Stomach smooth muscle (tissue), 2 donors: Measurements from ENCODE around the gene ZNF3.
A peak's percentile ranks its signal among the peaks of the same experiment; 100 is the strongest.

ENCODE experiments used
- H3K27ac ChIP-seq: one replicate; pipeline ENCODE4 v1.7.0; 2013; ENCODE audit warnings: mild to moderate bottlenecking, low read length, inconsistent platforms
- H3K27me3 ChIP-seq, 2 donors: one replicate each; pipeline ENCODE4 v1.7.0; 2013; ENCODE audit warnings: low read length in 2 of 2; ENCODE audit not compliant: insufficient read depth in 2 of 2, control insufficient read depth in 1 of 2
- H3K36me3 ChIP-seq, 2 donors: one replicate each; pipeline ENCODE4 v1.7.0; 2013; ENCODE audit warnings: low read length in 2 of 2; ENCODE audit not compliant: control insufficient read depth in 2 of 2, insufficient read depth in 2 of 2
- H3K4me1 ChIP-seq: one replicate; pipeline ENCODE4 v1.7.0; 2013; ENCODE audit warnings: low read length; ENCODE audit not compliant: control insufficient read depth, insufficient read depth
- H3K4me3 ChIP-seq, 2 donors: one replicate each; pipeline ENCODE4 v1.7.0; 2013; ENCODE audit warnings: low read length in 2 of 2
- H3K9ac ChIP-seq, 2 donors: one replicate each; pipeline ENCODE4 v1.7.0; 2013; ENCODE audit warnings: low read length in 2 of 2, mild to moderate bottlenecking in 1 of 2
- H3K9me3 ChIP-seq, 2 donors: one replicate each; pipeline ENCODE4 v1.7.0; 2013; ENCODE audit warnings: low read length in 2 of 2; ENCODE audit not compliant: control insufficient read depth in 2 of 2
- donor health status: healthy.
- donor health status: Pancreatic carcinoma.

ZNF3 gene

GRCh38 chr7:100065452-100066186 lies 15.9 kb downstream of the ZNF3 start:
- peaks cover 25 to 32% of the 10 kb centered on the region in 2 donors for H3K36me3 ChIP-seq
- H3K9me3 ChIP-seq = peaks cover 2 to 4% of the 10 kb centered on the region in 2 donors
- H3K4me1 ChIP-seq = peaks cover 9% of the 10 kb centered on the region
- H3K4me3 ChIP-seq = no peak overlapping the region
- peak overlapping the region; percentile 90 for H3K27ac ChIP-seq
- no peaks in the 10 kb centered on the region for H3K27me3 ChIP-seq
- peak overlapping the region; percentile 36 to 49 for H3K9ac ChIP-seq

GRCh38 chr7:100064162-100064561 lies 17.4 kb downstream of the ZNF3 start:
- Histone ChIP-seq H3K27me3 (no peaks in the 10 kb centered on the region), H3K27ac (no peak overlapping the region), H3K4me1 (peaks cover 9% of the 10 kb centered on the region), H3K36me3 (peaks cover 18 to 23% of the 10 kb centered on the region in 2 donors), H3K9me3 (no peaks in the 10 kb centered on the region), H3K4me3 (no peak overlapping the region), H3K9ac (no peak overlapping the region)

GRCh38 chr7:100063376-100063775 lies 18.1 kb downstream of the ZNF3 start:
- H3K27me3 ChIP-seq = no peaks in the 10 kb centered on the region
- H3K9ac ChIP-seq = no peak overlapping the region
- H3K36me3 ChIP-seq = peaks cover 19 to 29% of the 10 kb centered on the region in 2 donors
- no peak overlapping the region for H3K27ac ChIP-seq
- H3K4me1 ChIP-seq = peaks cover 9% of the 10 kb centered on the region
- H3K4me3 ChIP-seq = no peak overlapping the region
- H3K9me3 ChIP-seq = no peaks in the 10 kb centered on the region

GRCh38 chr7:100061518-100062193 lies 19.9 kb downstream of the ZNF3 start:
- Histone ChIP-seq H3K4me3 (no peak overlapping the region), H3K4me1 (peaks cover 9% of the 10 kb centered on the region), H3K27ac (no peak overlapping the region), H3K9ac (no peak overlapping the region), H3K36me3 (peaks cover 26 to 43% of the 10 kb centered on the region in 2 donors), H3K27me3 (no peaks in the 10 kb centered on the region), H3K9me3 (no peaks in the 10 kb centered on the region)

- no peak overlapping the region for H3K9ac ChIP-seq
- H3K36me3 ChIP-seq = peaks cover 28 to 38% of the 10 kb centered on the region in 2 donors
- no peak overlapping the region for H3K27ac ChIP-seq
- no peaks in the 10 kb centered on the region for H3K4me1 ChIP-seq
- H3K27me3 ChIP-seq = no peaks in the 10 kb centered on the region
- H3K9me3 ChIP-seq = no peaks in the 10 kb centered on the region
- no peak overlapping the region for H3K4me3 ChIP-seq
Observed at GRCh38 chr7:100059251-100059739, 22.2 kb downstream of the ZNF3 start.

- Histone ChIP-seq H3K27me3 (no peaks in the 10 kb centered on the region), H3K9me3 (no peaks in the 10 kb centered on the region), H3K4me1 (no peaks in the 10 kb centered on the region), H3K36me3 (peaks cover 20 to 29% of the 10 kb centered on the region in 2 donors), H3K9ac (no peak overlapping the region), H3K27ac (no peak overlapping the region), H3K4me3 (no peak overlapping the region)
Observed at GRCh38 chr7:100057006-100057405, 24.5 kb downstream of the ZNF3 start.

GRCh38 chr7:100053215-100053614 lies 28.3 kb downstream of the ZNF3 start:
- peaks cover 10 to 14% of the 10 kb centered on the region in 2 donors for H3K36me3 ChIP-seq
- H3K4me3 ChIP-seq = no peak overlapping the region
- no peaks in the 10 kb centered on the region for H3K9me3 ChIP-seq
- H3K4me1 ChIP-seq = peaks cover 11% of the 10 kb centered on the region
- no peaks in the 10 kb centered on the region for H3K27me3 ChIP-seq
- peak overlapping the region in 1 of 2 donors; percentile 21 for H3K9ac ChIP-seq
- no peak overlapping the region for H3K27ac ChIP-seq

GRCh38 chr7:100051611-100052010 lies 29.9 kb downstream of the ZNF3 start:
- Histone ChIP-seq H3K9me3 (no peaks in the 10 kb centered on the region), H3K9ac (no peak overlapping the region), H3K27me3 (no peaks in the 10 kb centered on the region), H3K27ac (no peak overlapping the region), H3K36me3 (peaks cover 0 to 2% of the 10 kb centered on the region in 2 donors), H3K4me3 (no peak overlapping the region), H3K4me1 (peaks cover 11% of the 10 kb centered on the region)

GRCh38 chr7:100049441-100050291 lies 31.9 kb downstream of the ZNF3 start, which contains the start of gene ZSCAN21:
Gene ZSCAN21, plus strand, starts transcription at chr7:100049774. Its CDS starts 7,233 bp downstream, at chr7:100057007.
- peaks cover 11% of the 10 kb centered on the region for H3K4me1 ChIP-seq
- peak within 1 kb of the TSS; percentile 96 for H3K27ac ChIP-seq
- H3K4me3 ChIP-seq = peak within 1 kb of the TSS; percentile 91 to 98
- peak within 1 kb of the TSS; percentile 85 to 97 for H3K9ac ChIP-seq
- H3K9me3 ChIP-seq = no peaks in the 10 kb centered on the region
- H3K27me3 ChIP-seq = no peaks in the 10 kb centered on the region
- H3K36me3 ChIP-seq = no peaks in the 10 kb centered on the region

GRCh38 chr7:100048680-100049079 lies 32.8 kb downstream of the ZNF3 start:
- Histone ChIP-seq H3K9ac (no peak overlapping the region), H3K36me3 (no peaks in the 10 kb centered on the region), H3K4me3 (peak overlapping the region in 1 of 2 donors; percentile 91), H3K27me3 (no peaks in the 10 kb centered on the region), H3K9me3 (no peaks in the 10 kb centered on the region), H3K27ac (no peak overlapping the region), H3K4me1 (peaks cover 11% of the 10 kb centered on the region)
